ENCODE results near the gene TSPOAP1.

DNA sequence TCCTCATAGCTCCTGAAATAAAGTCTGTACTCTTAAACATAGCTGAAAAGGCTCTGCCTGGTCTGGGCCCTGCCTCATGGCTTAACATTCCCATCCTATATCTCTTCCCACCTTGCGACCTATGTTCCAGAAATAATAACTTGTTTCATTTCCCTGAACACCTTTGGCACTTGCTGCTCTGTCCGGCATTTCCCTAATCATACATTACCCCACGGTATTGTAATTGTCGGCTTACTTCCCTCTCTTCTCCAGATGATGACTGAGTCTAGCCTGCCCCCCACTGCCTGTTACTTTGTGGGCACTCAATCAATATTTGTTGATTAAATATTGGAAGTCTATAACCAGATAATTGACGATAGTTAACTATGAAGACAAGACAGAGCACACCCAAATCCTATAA is 46.7 kb upstream of the TSPOAP1 start:
- TF ChIP-seq, protein P1, sequence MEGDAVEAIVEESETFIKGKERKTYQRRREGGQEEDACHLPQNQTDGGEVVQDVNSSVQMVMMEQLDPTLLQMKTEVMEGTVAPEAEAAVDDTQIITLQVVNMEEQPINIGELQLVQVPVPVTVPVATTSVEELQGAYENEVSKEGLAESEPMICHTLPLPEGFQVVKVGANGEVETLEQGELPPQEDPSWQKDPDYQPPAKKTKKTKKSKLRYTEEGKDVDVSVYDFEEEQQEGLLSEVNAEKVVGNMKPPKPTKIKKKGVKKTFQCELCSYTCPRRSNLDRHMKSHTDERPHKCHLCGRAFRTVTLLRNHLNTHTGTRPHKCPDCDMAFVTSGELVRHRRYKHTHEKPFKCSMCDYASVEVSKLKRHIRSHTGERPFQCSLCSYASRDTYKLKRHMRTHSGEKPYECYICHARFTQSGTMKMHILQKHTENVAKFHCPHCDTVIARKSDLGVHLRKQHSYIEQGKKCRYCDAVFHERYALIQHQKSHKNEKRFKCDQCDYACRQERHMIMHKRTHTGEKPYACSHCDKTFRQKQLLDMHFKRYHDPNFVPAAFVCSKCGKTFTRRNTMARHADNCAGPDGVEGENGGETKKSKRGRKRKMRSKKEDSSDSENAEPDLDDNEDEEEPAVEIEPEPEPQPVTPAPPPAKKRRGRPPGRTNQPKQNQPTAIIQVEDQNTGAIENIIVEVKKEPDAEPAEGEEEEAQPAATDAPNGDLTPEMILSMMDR (IDR thresholded peaks at IDR 0.05 in 4 of 5, conservative IDR thresholded peaks at IDR 0.05 in 1 of 5): no peak
- no peak for TF ChIP-seq POLR2A (IDR thresholded peaks at IDR 0.05)

Measured in gastrocnemius medialis (tissue), 4 donors.